Activated CD8-positive, alpha-beta memory T cell treated with anti-CD3 and anti-CD28 coated beads, Interleukin-2, amount 50 U/mL, for 1 hour (primary cell): ENCODE results near the gene OR1F1.
"Not testable (repeated sequence)": the region's sequence is repeated elsewhere in the genome, so short reads cannot be mapped to it uniquely, and the experiment has no call there.

ENCODE experiments used
- DNase-seq: peaks from one replicate; pipeline ENCODE4 v3.0.0-alpha.2; 2020; ENCODE audit errors: extremely low read depth

Gene OR1F1

GRCh38 chr16:3198334-3199072, 10.5 kb downstream of the OR1F1 start:
- DNase-seq = no peak

- DNase-seq = no peak
These were observed 15.0 kb downstream of the OR1F1 start for GRCh38 chr16:3202903-3203539.

- not testable (repeated sequence) for DNase-seq
These were observed 17.9 kb downstream of the OR1F1 start for GRCh38 chr16:3205939-3206338.

GRCh38 chr16:3207086-3207953, 19.3 kb downstream of the OR1F1 start:
- no peak for DNase-seq

GRCh38 chr16:3212006-3212405, 24.0 kb downstream of the OR1F1 start:
- no peak for DNase-seq

- no peak for DNase-seq
These were observed 24.6 kb downstream of the OR1F1 start for GRCh38 chr16:3212567-3212966.

GRCh38 chr16:3214904-3215600, 27.0 kb downstream of the OR1F1 start:
- no peak for DNase-seq

GRCh38 chr16:3215601-3216262, 27.7 kb downstream of the OR1F1 start:
- no peak for DNase-seq

- no peak for DNase-seq
These were observed 28.2 kb downstream of the OR1F1 start for GRCh38 chr16:3216263-3216640.

GRCh38 chr16:3220839-3221238, 32.8 kb downstream of the OR1F1 start:
- no peak for DNase-seq

GRCh38 chr16:3223913-3224515, 36.0 kb downstream of the OR1F1 start:
- no peak for DNase-seq

GRCh38 chr16:3234543-3234856, 46.5 kb downstream of the OR1F1 start:
- no peak for DNase-seq

- peak; percentile 78 for DNase-seq
These were observed 47.0 kb downstream of the OR1F1 start, which contains the start of gene ZNF200 for GRCh38 chr16:3234857-3235561. Gene ZNF200, minus strand, starts transcription at chr16:3235158. Its CDS starts 1,403 bp downstream, at chr16:3233755.

- no peak for DNase-seq
These were observed 48.1 kb downstream of the OR1F1 start for GRCh38 chr16:3235856-3236669.

- DNase-seq = no peak
These were observed 53.8 kb downstream of the OR1F1 start for GRCh38 chr16:3241761-3242160.

- no peak for DNase-seq
These were observed 54.7 kb downstream of the OR1F1 start for GRCh38 chr16:3242709-3243108.

- DNase-seq = no peak
These were observed 55.9 kb downstream of the OR1F1 start for GRCh38 chr16:3243882-3244281.

- no peak for DNase-seq
These were observed 58.0 kb downstream of the OR1F1 start for GRCh38 chr16:3246002-3246401.

- no peak for DNase-seq
These were observed 58.9 kb downstream of the OR1F1 start for GRCh38 chr16:3246876-3247275.

- DNase-seq = no peak
These were observed 60.6 kb downstream of the OR1F1 start for GRCh38 chr16:3248596-3248995.
